LNCaP clone FGC (cell line): ENCODE measurements around the gene TESK2.
"Not testable (repeated sequence)": the region's sequence is repeated elsewhere in the genome, so short reads cannot be mapped to it uniquely, and the experiment has no call there.

Experiments
- DNase-seq: peaks from one replicate; pipeline ENCODE4 v3.0.0-alpha.2; 2011; ENCODE audit warnings: low read depth
- H3K4me3 ChIP-seq: 2 replicates; pipeline ENCODE4 v1.5.1; 2011; ENCODE audit warnings: mild to moderate bottlenecking, low read depth, low read length, control low read depth
- TF ChIP-seq, protein P1 (sequence below): IDR thresholded peaks from 2 replicates; pipeline ENCODE4 v1.5.1; 2012; ENCODE audit warnings: mild to moderate bottlenecking; ENCODE audit not compliant: control insufficient read depth, insufficient read depth; ENCODE audit errors: extremely low read depth

TESK2 gene

DNA sequence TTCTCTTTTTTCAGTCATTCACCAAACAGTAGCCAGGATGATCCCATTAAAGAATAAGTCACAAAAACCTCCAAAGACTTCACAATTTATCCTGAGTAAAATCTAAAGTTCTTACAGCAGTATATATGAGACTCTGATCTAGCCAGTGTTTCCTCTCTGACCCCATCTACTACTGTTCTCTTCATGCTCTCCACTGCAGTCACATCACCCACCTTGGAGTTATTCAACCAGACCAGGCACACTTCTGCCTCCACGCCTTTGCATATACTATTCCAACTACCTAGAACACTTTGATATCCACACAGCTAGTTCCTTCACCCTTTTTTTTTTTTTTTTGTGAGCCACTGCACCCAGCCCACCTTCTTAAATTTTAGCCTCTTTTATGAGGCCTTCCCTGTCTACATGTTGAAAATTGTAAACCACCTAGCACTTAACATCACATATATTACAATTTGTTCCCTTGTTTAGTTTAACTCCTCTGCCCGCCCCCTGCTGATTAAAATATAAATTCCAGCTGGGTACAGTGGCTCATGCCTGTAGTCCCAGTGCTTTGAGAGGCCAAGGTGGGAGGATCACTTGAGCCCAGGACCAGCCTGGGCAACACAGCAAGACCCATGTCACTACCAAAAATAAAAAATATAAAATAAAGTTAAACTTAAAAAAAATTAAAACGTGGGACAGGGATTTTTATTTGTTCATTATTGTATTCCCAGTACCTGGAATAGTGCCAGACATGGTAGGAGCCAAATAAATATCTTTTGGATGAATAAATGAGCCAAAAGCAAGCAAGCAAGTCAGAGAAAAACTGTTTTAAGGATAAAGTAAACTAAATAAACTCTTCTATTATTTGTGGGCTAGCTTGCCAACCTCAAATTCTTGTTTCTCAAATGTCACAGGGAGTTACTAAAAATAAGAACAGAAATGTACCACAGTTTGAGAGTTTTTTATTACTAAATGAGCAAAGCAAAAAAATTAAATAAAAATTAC is 115.6 kb downstream of the TESK2 start:
- TF ChIP-seq, protein P1, sequence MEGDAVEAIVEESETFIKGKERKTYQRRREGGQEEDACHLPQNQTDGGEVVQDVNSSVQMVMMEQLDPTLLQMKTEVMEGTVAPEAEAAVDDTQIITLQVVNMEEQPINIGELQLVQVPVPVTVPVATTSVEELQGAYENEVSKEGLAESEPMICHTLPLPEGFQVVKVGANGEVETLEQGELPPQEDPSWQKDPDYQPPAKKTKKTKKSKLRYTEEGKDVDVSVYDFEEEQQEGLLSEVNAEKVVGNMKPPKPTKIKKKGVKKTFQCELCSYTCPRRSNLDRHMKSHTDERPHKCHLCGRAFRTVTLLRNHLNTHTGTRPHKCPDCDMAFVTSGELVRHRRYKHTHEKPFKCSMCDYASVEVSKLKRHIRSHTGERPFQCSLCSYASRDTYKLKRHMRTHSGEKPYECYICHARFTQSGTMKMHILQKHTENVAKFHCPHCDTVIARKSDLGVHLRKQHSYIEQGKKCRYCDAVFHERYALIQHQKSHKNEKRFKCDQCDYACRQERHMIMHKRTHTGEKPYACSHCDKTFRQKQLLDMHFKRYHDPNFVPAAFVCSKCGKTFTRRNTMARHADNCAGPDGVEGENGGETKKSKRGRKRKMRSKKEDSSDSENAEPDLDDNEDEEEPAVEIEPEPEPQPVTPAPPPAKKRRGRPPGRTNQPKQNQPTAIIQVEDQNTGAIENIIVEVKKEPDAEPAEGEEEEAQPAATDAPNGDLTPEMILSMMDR, result no peak
- no peak for DNase-seq
- H3K4me3 ChIP-seq, result no peak overlapping the region

DNA sequence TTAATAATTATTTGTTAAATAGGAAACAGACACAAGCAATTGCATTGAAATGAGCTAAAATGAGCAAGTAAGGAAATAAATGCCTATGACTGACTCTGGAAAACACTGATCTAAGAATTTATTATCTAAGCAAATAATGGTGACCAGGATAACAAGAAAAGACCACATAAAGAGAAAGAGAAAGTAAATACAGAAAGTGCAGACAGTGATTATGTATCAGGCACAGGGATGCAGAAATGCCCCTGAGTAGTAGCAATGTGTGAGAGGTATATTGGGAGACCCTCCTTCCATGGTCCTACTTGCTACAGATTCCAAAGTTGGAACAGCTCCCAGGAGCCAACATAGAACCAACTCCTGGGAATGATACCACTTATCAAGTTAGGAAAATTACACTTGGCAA is 117.4 kb downstream of the TESK2 start:
- TF ChIP-seq, protein P1, result no peak
- H3K4me3 ChIP-seq, result no peak overlapping the region
- DNase-seq, result no peak

DNA sequence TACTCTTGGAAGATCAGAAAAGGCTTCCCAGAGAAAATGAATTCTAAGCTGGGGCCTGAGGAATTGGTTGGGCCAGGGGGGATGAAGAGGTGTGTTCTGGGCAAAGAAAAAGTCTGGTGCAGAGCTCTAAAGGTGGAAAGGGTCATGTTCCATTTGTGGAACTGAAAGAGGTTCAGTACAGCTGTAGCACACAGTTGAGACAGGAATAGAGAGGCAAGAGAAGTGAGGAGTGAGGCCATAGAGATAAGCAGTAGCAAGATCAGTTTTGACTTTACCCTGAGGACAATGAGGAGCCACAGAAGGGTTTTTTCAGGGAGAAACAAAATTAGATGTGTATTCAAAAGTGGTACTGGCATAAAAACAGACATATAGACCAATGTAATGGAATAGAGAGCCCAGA is 120.4 kb downstream of the TESK2 start:
- no peak overlapping the region for H3K4me3 ChIP-seq
- TF ChIP-seq, protein P1, result no peak
- no peak for DNase-seq

DNA sequence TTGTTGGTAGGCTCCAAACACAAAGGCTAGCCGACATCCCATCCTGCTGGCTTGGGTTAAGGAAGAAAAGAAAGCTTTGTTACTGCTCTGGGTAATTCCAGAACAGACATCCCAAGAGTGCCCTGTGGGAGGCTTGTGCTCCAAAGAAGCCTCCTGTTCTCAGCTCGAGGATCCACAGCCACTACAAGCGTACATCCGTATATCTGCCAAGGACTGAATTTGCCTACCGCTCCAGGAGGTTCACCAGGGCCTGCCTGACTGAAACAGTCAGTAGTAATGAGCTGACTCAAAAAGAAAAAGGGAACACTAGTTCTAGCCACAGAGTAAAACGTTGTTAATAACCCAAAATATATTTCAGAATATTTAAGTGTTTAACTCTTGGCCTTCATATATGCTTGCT is 125.9 kb downstream of the TESK2 start:
- DNase-seq, result no peak
- TF ChIP-seq, protein P1, result no peak
- no peak overlapping the region for H3K4me3 ChIP-seq

DNA sequence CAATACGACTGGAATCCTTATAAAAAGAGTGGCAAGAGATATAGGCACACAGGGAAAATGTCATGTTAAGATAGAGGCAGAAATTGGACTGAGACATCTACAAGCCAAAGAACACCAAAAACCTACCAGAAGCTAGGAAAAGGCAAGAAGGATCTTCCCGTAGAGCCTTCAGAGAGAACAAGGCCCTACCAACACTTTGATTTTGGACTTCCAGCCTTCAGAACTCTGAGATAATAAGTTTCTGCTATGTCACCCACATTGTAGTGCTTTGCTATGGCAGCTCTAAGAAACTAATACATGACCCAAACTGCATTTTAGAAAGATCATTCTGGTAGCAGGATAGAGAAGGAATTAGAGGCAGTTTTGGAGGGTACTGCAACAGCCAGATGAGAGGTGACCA is 126.7 kb downstream of the TESK2 start:
- TF ChIP-seq, protein P1, result no peak
- no peak overlapping the region for H3K4me3 ChIP-seq
- no peak for DNase-seq

DNA sequence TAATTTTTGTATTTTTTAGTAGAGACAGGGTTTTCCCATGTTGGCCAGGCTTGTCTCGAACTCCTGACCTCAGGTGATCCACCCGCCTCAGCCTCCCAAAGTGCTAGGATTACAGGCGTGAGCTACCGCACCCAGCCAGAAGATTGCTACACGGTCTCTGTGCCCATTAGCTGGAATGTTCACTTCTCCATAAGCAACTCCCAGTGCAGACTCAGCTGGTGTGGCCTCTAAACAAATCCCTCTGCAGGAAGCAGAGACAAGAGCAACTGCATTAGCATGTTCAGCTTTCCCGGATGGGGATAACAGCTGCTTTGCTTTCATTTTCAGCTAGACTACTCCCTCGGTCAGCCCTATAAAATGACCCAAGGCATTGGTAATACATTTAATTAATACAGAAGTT is 130.0 kb downstream of the TESK2 start:
- not testable (repeated sequence) for DNase-seq

DNA sequence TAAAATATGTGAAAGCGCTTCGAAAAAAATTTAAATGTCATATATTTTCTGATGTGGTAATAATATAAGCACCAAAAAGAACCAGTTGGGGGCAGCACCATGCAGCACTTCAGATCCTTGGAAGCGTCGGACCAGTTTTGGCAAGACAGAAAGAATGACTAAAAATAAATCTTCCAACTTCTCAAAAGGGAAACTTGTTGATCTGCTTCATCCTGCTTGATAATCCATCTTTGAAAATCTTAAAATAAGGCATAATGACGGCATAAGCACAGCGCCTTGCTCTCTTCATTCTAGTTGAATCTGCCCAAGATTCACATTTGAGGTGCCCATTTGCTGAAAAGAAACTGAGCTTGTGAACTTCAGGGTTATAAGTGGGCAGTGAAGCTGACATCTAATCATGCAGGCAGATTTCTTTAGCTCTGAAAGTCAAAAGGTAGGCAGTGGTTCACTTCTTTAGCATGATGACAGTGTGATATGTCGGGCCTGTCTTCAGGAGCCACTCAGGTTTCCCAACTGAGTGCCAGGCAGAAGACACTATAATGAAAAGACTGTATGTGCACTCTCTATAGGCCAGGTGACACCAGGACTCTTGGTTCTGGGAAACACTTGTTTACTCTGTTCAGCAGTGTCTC is 131.0 kb downstream of the TESK2 start:
- peak; percentile 53 for DNase-seq
- TF ChIP-seq, protein P1, result peak; percentile 53
- no peak overlapping the region for H3K4me3 ChIP-seq

More for the DNA sequence above, 130.0 kb downstream of the TESK2 start:
- not testable (repeated sequence) for H3K4me3 ChIP-seq
